Neural cell (in vitro differentiated cells): ENCODE data around the gene MSANTD4. TPM values are rescaled to one million over a fixed set of nuclear protein-coding genes. Genes with fewer than 3 reads are reported as not detected.

Experiments used
- H2AFZ ChIP-seq: fragments of 200-600, 300-800 bp; sonication (generic), shearing (Covaris generic); 2 replicates; pipeline ENCODE4 v1.6.0; 2014; ENCODE audit warnings: low read depth, mild to moderate bottlenecking, antibody characterized with exemption, low read length, moderate library complexity
- H3F3A ChIP-seq: fragments of 200-600 bp; shearing (Covaris generic); 2 replicates; pipeline ENCODE4 v1.6.1; 2016; ENCODE audit warnings: mild to moderate bottlenecking, moderate library complexity, mixed read lengths, antibody characterized with exemption, low read length; ENCODE audit not compliant: insufficient read depth, poor library complexity, severe bottlenecking
- H3K27ac ChIP-seq: fragments of 200-600, 300-800 bp; sonication (generic), shearing (Covaris generic); 2 replicates; pipeline ENCODE4 v1.5.1; 2014; ENCODE audit warnings: mild to moderate bottlenecking, low read length, moderate library complexity
- H3K27me3 ChIP-seq: fragments of 300-800, 200-600 bp; sonication (generic), shearing (Covaris generic); 2 replicates; pipeline ENCODE4 v1.6.0; 2014; ENCODE audit warnings: mild to moderate bottlenecking, low read depth, low read length, moderate library complexity; ENCODE audit not compliant: insufficient read depth
- H3K36me3 ChIP-seq: fragments of 300-800, 200-600 bp; sonication (generic), shearing (Covaris generic); 2 replicates; pipeline ENCODE4 v1.5.1; 2014; ENCODE audit warnings: mild to moderate bottlenecking, antibody characterized with exemption, low read length, moderate library complexity; ENCODE audit not compliant: insufficient read depth
- H3K4me2 ChIP-seq: fragments of 300-800, 200-600 bp; sonication (generic), shearing (Covaris generic); 2 replicates; pipeline ENCODE4 v1.6.0; 2014; ENCODE audit warnings: mild to moderate bottlenecking, low read length
- H3K4me3 ChIP-seq: fragments of 300-800, 200-600 bp; sonication (generic), shearing (Covaris generic); 2 replicates; pipeline ENCODE4 v1.5.1; 2014; ENCODE audit warnings: mild to moderate bottlenecking, low read length, moderate library complexity
- H3K79me2 ChIP-seq: fragments of 200-600 bp; shearing (Covaris generic); replicated peaks from 2 replicates; pipeline ENCODE4 v1.6.0; 2014; ENCODE audit warnings: mild to moderate bottlenecking, low read length, moderate library complexity; ENCODE audit not compliant: insufficient read depth
- H3K9ac ChIP-seq: fragments of 300-800, 200-600 bp; sonication (generic), shearing (Covaris generic); 2 replicates; pipeline ENCODE4 v1.6.1; 2016; ENCODE audit warnings: mild to moderate bottlenecking, low read length, mixed read lengths
- H3K9me2 ChIP-seq: fragments of 200-600 bp; shearing (Covaris generic); 2 replicates; pipeline ENCODE4 v1.6.1; 2016; ENCODE audit warnings: mild to moderate bottlenecking, low read length, mixed read lengths; ENCODE audit not compliant: insufficient read depth
- H3K9me3 ChIP-seq: fragments of 200-600, 300-800 bp; sonication (generic), shearing (Covaris generic); 2 replicates; pipeline ENCODE4 v1.6.1; 2016; ENCODE audit warnings: mild to moderate bottlenecking, mixed run types, low read length, moderate library complexity, mixed read lengths
- H4K20me1 ChIP-seq: fragments of 200-600 bp; shearing (Covaris generic); 2 replicates; pipeline ENCODE4 v1.6.1; 2016; ENCODE audit warnings: mild to moderate bottlenecking, mixed run types; ENCODE audit not compliant: insufficient read depth
- EP300 ChIP-seq: fragments of 450-650 bp; conservative IDR thresholded peaks from 2 replicates; pipeline ENCODE4 v1.6.1; 2014; ENCODE audit warnings: antibody characterized with exemption, mild to moderate bottlenecking, moderate library complexity; ENCODE audit not compliant: poor library complexity, severe bottlenecking
- EZH2 ChIP-seq: fragments of 200-600, 300-800 bp; shearing (Covaris generic), sonication (generic); IDR thresholded peaks from 2 replicates; pipeline ENCODE4 v1.6.1; 2014; ENCODE audit warnings: antibody characterized with exemption, low read length, borderline replicate concordance, mild to moderate bottlenecking; ENCODE audit not compliant: insufficient read depth, poor library complexity, severe bottlenecking
- MXI1 ChIP-seq: fragments of 450-650 bp; conservative IDR thresholded peaks from 2 replicates; pipeline ENCODE4 v1.6.1; 2014; ENCODE audit warnings: antibody characterized with exemption, mild to moderate bottlenecking; ENCODE audit not compliant: poor library complexity, severe bottlenecking
- POLR2AphosphoS5 ChIP-seq: IDR thresholded peaks from 2 replicates; pipeline ENCODE4 v1.6.1; 2012
- RAD21 ChIP-seq: fragments of 450-650 bp; conservative IDR thresholded peaks from 2 replicates; pipeline ENCODE4 v1.6.1; 2014; ENCODE audit warnings: antibody characterized with exemption, mild to moderate bottlenecking, moderate library complexity
- SMC3 ChIP-seq: fragments of 450-650 bp; conservative IDR thresholded peaks from 2 replicates; pipeline ENCODE4 v1.6.1; 2014; ENCODE audit warnings: antibody characterized with exemption, mild to moderate bottlenecking, moderate library complexity; ENCODE audit not compliant: poor library complexity
- TAF1 ChIP-seq: IDR thresholded peaks from 2 replicates; pipeline ENCODE4 v1.6.1; 2012; ENCODE audit warnings: low read depth
- polyA plus RNA-seq: library from polyadenylated mRNA; depleted of rRNA; stranded (reverse); fragments of >200 nt; gene quantifications from 2 replicates; pipeline ENCODE4 v1.2.3, GENCODE V29; 2014
- TF ChIP-seq, protein P1 (sequence below): fragments of 450-650 bp; IDR thresholded peaks from 2 replicates; pipeline ENCODE4 v1.5.1; 2014; ENCODE audit warnings: antibody characterized with exemption, mild to moderate bottlenecking, moderate library complexity; ENCODE audit not compliant: poor library complexity, severe bottlenecking
- TF ChIP-seq, protein P2 (sequence below): IDR thresholded peaks from 2 replicates; pipeline ENCODE4 v1.6.1; 2012; ENCODE audit warnings: borderline replicate concordance

The MSANTD4 gene
- polyA plus RNA-seq, 1 donor from 2014 or later, result 48.4 TPM

GRCh38 chr11:106051103-106051502 lies 29.1 kb upstream of the MSANTD4 start:
- no peaks in the 10 kb centered on the region for H3F3A ChIP-seq
- H3K9me3 ChIP-seq, result no peaks in the 10 kb centered on the region
- no peaks in the 10 kb centered on the region for H3K9me2 ChIP-seq
- no peak overlapping the region for H3K4me3 ChIP-seq
- no peaks in the 10 kb centered on the region for H3K27me3 ChIP-seq
- H3K36me3 ChIP-seq, result no peaks in the 10 kb centered on the region
- H3K27ac ChIP-seq, result peak overlapping the region; percentile 69
- H4K20me1 ChIP-seq, result no peaks in the 10 kb centered on the region
- TF ChIP-seq SMC3 (no peak), TAF1 (no peak), POLR2AphosphoS5 (no peak), EP300 (no peak)
- TF ChIP-seq, protein P1, sequence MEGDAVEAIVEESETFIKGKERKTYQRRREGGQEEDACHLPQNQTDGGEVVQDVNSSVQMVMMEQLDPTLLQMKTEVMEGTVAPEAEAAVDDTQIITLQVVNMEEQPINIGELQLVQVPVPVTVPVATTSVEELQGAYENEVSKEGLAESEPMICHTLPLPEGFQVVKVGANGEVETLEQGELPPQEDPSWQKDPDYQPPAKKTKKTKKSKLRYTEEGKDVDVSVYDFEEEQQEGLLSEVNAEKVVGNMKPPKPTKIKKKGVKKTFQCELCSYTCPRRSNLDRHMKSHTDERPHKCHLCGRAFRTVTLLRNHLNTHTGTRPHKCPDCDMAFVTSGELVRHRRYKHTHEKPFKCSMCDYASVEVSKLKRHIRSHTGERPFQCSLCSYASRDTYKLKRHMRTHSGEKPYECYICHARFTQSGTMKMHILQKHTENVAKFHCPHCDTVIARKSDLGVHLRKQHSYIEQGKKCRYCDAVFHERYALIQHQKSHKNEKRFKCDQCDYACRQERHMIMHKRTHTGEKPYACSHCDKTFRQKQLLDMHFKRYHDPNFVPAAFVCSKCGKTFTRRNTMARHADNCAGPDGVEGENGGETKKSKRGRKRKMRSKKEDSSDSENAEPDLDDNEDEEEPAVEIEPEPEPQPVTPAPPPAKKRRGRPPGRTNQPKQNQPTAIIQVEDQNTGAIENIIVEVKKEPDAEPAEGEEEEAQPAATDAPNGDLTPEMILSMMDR, result no peak
- TF ChIP-seq, protein P2, sequence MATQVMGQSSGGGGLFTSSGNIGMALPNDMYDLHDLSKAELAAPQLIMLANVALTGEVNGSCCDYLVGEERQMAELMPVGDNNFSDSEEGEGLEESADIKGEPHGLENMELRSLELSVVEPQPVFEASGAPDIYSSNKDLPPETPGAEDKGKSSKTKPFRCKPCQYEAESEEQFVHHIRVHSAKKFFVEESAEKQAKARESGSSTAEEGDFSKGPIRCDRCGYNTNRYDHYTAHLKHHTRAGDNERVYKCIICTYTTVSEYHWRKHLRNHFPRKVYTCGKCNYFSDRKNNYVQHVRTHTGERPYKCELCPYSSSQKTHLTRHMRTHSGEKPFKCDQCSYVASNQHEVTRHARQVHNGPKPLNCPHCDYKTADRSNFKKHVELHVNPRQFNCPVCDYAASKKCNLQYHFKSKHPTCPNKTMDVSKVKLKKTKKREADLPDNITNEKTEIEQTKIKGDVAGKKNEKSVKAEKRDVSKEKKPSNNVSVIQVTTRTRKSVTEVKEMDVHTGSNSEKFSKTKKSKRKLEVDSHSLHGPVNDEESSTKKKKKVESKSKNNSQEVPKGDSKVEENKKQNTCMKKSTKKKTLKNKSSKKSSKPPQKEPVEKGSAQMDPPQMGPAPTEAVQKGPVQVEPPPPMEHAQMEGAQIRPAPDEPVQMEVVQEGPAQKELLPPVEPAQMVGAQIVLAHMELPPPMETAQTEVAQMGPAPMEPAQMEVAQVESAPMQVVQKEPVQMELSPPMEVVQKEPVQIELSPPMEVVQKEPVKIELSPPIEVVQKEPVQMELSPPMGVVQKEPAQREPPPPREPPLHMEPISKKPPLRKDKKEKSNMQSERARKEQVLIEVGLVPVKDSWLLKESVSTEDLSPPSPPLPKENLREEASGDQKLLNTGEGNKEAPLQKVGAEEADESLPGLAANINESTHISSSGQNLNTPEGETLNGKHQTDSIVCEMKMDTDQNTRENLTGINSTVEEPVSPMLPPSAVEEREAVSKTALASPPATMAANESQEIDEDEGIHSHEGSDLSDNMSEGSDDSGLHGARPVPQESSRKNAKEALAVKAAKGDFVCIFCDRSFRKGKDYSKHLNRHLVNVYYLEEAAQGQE, result no peak
- no peak overlapping the region for H3K4me2 ChIP-seq
- no peak overlapping the region for H3K9ac ChIP-seq
- H3K79me2 ChIP-seq, result no peaks in the 10 kb centered on the region
- H2AFZ ChIP-seq, result no peak overlapping the region

GRCh38 chr11:106049727-106050476 lies 27.9 kb upstream of the MSANTD4 start:
- Histone ChIP-seq H2AFZ (no peak overlapping the region), H3K27ac (peak overlapping the region; percentile 69), H3K9me2 (no peaks in the 10 kb centered on the region), H3K79me2 (no peaks in the 10 kb centered on the region), H3K36me3 (no peaks in the 10 kb centered on the region), H3K9ac (peak overlapping the region; percentile 2), H4K20me1 (no peaks in the 10 kb centered on the region), H3K4me3 (peak overlapping the region; percentile 6), H3K4me2 (no peak overlapping the region), H3K27me3 (no peaks in the 10 kb centered on the region), H3K9me3 (no peaks in the 10 kb centered on the region), H3F3A (no peaks in the 10 kb centered on the region)
- TF ChIP-seq SMC3, result no peak
- TF ChIP-seq TAF1, result no peak
- TF ChIP-seq POLR2AphosphoS5, result no peak
- TF ChIP-seq, protein P2, result no peak
- TF ChIP-seq, protein P1, result no peak
- no peak for TF ChIP-seq RAD21
- TF ChIP-seq EZH2, result no peak
- no peak for TF ChIP-seq MXI1
- no peak for TF ChIP-seq EP300
